HG03064 (cell line): ENCODE data around the gene LNX1.
"Not testable (repeated sequence)": the region's sequence is repeated elsewhere in the genome, so short reads cannot be mapped to it uniquely, and the experiment has no call there.

Experiments used
- ATAC-seq: cut with Tn5 transposase; IDR thresholded peaks from one replicate; pipeline ENCODE4 v1.9.1; 2021; ENCODE audit warnings: low read depth; ENCODE audit not compliant: unreplicated experiment

The LNX1 gene

GRCh38 chr4:53477636-53478035, 113.7 kb downstream of the LNX1 start:
- no peak for ATAC-seq

- no peak for ATAC-seq
These were observed 114.2 kb downstream of the LNX1 start for GRCh38 chr4:53477038-53477565.

GRCh38 chr4:53476232-53477037, 114.9 kb downstream of the LNX1 start:
- no peak for ATAC-seq

GRCh38 chr4:53466576-53466975, 124.7 kb downstream of the LNX1 start:
- ATAC-seq, result not testable (repeated sequence)

GRCh38 chr4:53465891-53466290, 125.4 kb downstream of the LNX1 start:
- ATAC-seq, result no peak

- no peak for ATAC-seq
These were observed 126.0 kb downstream of the LNX1 start for GRCh38 chr4:53465281-53465680.

- ATAC-seq, result no peak
These were observed 127.9 kb downstream of the LNX1 start for GRCh38 chr4:53463340-53463739.

- ATAC-seq, result no peak
These were observed 130.0 kb downstream of the LNX1 start for GRCh38 chr4:53461244-53461643.

GRCh38 chr4:53459548-53459947, 131.7 kb downstream of the LNX1 start:
- no peak for ATAC-seq

- no peak for ATAC-seq
These were observed 135.1 kb downstream of the LNX1 start for GRCh38 chr4:53456178-53456577.

- ATAC-seq, result no peak
These were observed 135.5 kb downstream of the LNX1 start for GRCh38 chr4:53455766-53456165.

- no peak for ATAC-seq
These were observed 137.9 kb downstream of the LNX1 start for GRCh38 chr4:53453385-53453784.

- ATAC-seq, result no peak
These were observed 140.5 kb downstream of the LNX1 start for GRCh38 chr4:53450773-53451172.

GRCh38 chr4:53444954-53445353, 146.3 kb downstream of the LNX1 start:
- ATAC-seq, result no peak

- ATAC-seq, result no peak
These were observed 149.7 kb downstream of the LNX1 start for GRCh38 chr4:53441564-53441963.

GRCh38 chr4:53436251-53436650, 155.0 kb downstream of the LNX1 start:
- ATAC-seq, result no peak

GRCh38 chr4:53432528-53433424, 158.5 kb downstream of the LNX1 start:
- no peak for ATAC-seq

GRCh38 chr4:53431052-53431451, 160.2 kb downstream of the LNX1 start:
- no peak for ATAC-seq

GRCh38 chr4:53427366-53427765, 163.9 kb downstream of the LNX1 start:
- no peak for ATAC-seq

GRCh38 chr4:53424280-53424679, 167.0 kb downstream of the LNX1 start:
- no peak for ATAC-seq

- ATAC-seq, result no peak
These were observed 168.9 kb downstream of the LNX1 start for GRCh38 chr4:53422367-53422766.
